GM06990 (cell line): ENCODE data around the gene COQ3.

Source experiments
- DNase-seq: peaks from one replicate; pipeline ENCODE4 v3.0.0-alpha.2; 2011; ENCODE audit not compliant: insufficient read length; ENCODE audit errors: extremely low read depth
- H3K27me3 ChIP-seq: replicated peaks from 2 replicates; pipeline ENCODE4 v1.6.0; 2011; ENCODE audit warnings: low read length; ENCODE audit not compliant: control insufficient read depth, insufficient read depth
- H3K36me3 ChIP-seq: 2 replicates; pipeline ENCODE4 v1.5.1; 2011; ENCODE audit warnings: low read length; ENCODE audit not compliant: control insufficient read depth, insufficient read depth
- H3K4me3 ChIP-seq: replicated peaks from 2 replicates; pipeline ENCODE4 v1.5.1; 2011; ENCODE audit warnings: low read depth, mild to moderate bottlenecking, control low read depth, low read length
- CTCF ChIP-seq: IDR thresholded peaks from 2 replicates; pipeline ENCODE4 v1.5.1; 2011; ENCODE audit warnings: low read length, control low read depth, mild to moderate bottlenecking, inconsistent platforms; ENCODE audit not compliant: insufficient read depth, poor library complexity, severe bottlenecking

The COQ3 gene

GRCh38 chr6:99356641-99357040, 37.4 kb downstream of the COQ3 start:
- Histone ChIP-seq H3K36me3 (no peaks in the 10 kb centered on the region), H3K27me3 (no peaks in the 10 kb centered on the region; the same call in none of the 2 replicates), H3K4me3 (no peak overlapping the region)
- TF ChIP-seq CTCF = no peak
- no peak for DNase-seq

- no peaks in the 10 kb centered on the region for H3K36me3 ChIP-seq
- no peak for TF ChIP-seq CTCF
- no peak for DNase-seq
- H3K27me3 ChIP-seq = no peaks in the 10 kb centered on the region; the same call in none of the 2 replicates
- no peak overlapping the region for H3K4me3 ChIP-seq
These were observed 39.0 kb downstream of the COQ3 start for GRCh38 chr6:99354983-99355382.

DNA sequence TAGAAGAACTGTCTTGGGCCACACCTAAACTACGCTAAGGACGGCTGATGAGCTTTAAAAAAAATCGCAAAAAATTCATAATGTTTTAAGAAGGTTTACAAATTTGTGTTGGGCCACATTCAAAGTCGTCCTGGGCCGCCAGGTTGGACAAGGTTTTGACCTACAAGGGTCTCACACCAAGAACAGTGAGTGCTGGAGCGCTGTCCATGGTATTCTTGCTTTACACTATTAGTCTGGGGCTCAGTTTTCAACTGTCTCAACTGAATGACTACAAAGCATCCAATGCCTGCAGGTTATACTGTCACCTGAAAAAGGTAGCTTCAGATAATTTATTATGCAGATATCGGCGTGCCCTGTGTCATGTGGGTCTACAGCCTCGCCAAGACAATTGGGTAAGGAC, 40.9 kb downstream of the COQ3 start:
- Histone ChIP-seq H3K36me3 (no peaks in the 10 kb centered on the region), H3K4me3 (no peak overlapping the region), H3K27me3 (no peaks in the 10 kb centered on the region; the same call in none of the 2 replicates)
- no peak for TF ChIP-seq CTCF
- no peak for DNase-seq

DNA sequence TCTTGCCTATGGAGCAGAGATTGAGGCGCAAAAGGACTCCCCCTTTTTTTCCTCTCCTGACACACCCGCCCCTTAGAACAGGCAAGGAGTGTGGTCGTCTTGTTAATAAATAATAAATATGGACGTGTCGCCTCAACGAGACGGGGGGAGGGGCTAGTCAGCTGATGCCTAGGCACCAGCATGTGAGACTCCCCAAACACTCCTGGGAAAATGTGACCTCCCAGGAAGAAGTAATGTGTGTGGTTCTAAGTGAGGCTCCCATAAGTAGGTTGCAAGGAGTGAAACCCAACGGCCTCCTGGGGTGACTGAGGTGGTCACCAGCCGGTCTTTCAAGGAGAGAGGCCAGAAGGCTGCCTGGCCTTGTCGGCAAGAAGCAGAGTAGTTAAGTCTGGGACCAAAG, 43.4 kb downstream of the COQ3 start:
- DNase-seq = no peak
- Histone ChIP-seq H3K27me3 (no peaks in the 10 kb centered on the region; the same call in none of the 2 replicates), H3K4me3 (no peak overlapping the region), H3K36me3 (no peaks in the 10 kb centered on the region)
- TF ChIP-seq CTCF = no peak

DNA sequence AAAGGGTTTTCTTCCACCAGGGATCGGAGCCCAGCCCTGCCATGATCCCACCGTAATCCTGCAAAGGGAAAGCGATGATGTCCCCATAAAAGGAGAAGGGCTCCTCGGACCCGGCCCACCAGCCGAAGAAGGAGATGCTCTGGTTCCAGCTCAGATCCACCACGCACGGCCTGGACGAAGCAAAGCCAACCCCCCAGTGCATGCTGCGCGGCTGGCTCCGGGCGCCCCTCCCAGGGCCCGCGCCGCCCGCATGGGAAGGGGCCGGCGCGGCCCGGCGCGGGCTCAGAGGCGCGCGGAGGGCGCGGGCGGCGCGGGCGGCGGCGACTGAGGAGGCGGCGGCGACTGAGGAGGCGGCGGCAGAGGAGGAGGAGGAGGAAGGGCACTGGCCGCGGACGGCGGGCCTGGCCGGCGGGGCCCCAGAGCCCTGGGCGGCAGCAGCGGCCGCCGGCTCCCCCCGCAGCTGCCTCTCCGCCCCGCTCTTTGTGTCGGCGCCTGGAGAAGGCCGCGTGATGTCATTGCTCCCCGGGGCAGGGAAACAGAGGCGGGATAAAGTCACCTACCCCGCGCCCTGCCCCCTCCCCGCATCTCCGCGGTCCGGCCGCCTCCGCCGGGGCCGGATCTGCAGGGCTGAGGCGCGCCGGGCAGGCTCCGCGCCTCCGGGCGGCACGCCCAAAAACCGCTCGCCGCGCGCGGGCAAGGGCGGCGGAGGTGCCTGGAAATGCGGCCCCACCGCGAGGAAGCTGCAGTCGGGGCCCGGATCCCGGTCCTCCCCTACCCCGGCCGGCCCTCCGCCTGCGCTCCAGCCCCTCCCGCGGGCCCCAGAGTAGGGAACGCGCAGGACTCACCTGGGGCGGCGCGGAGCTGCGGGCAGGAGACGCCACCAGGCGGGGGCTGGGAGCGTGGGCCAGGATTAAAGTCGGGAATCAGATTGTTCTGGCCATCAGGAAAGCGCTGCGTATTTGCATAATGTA, 44.5 kb downstream of the COQ3 start, which contains the start of gene FAXC:
TSS of gene FAXC (minus strand) at position 504 of the 971 bp plus-strand sequence. CDS start at position 202, 302 bp downstream.
- no peaks in the 10 kb centered on the region; the same call in none of the 2 replicates for H3K27me3 ChIP-seq
- no peak for TF ChIP-seq CTCF
- no peaks in the 10 kb centered on the region for H3K36me3 ChIP-seq
- peak within 1 kb of the TSS; percentile 52 for H3K4me3 ChIP-seq
- peak; percentile 29 for DNase-seq
